Measurements from ENCODE around the gene USP34.
"Not testable (repeated sequence)": the region's sequence is repeated elsewhere in the genome, so short reads cannot be mapped to it uniquely, and the experiment has no call there.

The USP34 gene

GRCh38 chr2:61196671-61197070, 274.2 kb downstream of the USP34 start:
- Histone ChIP-seq H3K27me3 (ENCODE audit: insufficient read depth, poor library complexity, severe bottlenecking) (no peaks in the 10 kb centered on the region), H3K27ac (replicated peaks) (no peak overlapping the region), H3K4me3 (replicated peaks; ENCODE audit: insufficient read depth, low read length) (no peak overlapping the region)
- no peak for DNase-seq (ENCODE audit: low read depth in 1 of 2, low spot score in 1 of 2)
- TF ChIP-seq CTCF (IDR thresholded peaks at IDR 0.05; ENCODE audit: insufficient read depth, low read length): no peak
- no peak for TF ChIP-seq POLR2AphosphoS5 (IDR thresholded peaks at IDR 0.05; ENCODE audit: low read depth)
- no peak for TF ChIP-seq REST (IDR thresholded peaks at IDR 0.05; ENCODE audit: insufficient replicate concordance, low read depth)

- H3K27ac ChIP-seq (replicated peaks); DNase-seq (ENCODE audit: low read depth in 1 of 2, low spot score in 1 of 2); H3K4me3 ChIP-seq (replicated peaks; ENCODE audit: insufficient read depth, low read length); H3K27me3 ChIP-seq (ENCODE audit: insufficient read depth, poor library complexity, severe bottlenecking): not testable (repeated sequence)
These were observed 276.2 kb downstream of the USP34 start for GRCh38 chr2:61194646-61195045.

GRCh38 chr2:61193670-61194561, 277.0 kb downstream of the USP34 start:
- Histone ChIP-seq H3K27me3 (ENCODE audit: insufficient read depth, poor library complexity, severe bottlenecking) (no peaks in the 10 kb centered on the region), H3K27ac (replicated peaks) (no peak overlapping the region), H3K4me3 (replicated peaks; ENCODE audit: insufficient read depth, low read length) (no peak overlapping the region)
- DNase-seq (ENCODE audit: low read depth in 1 of 2, low spot score in 1 of 2): no peak
- TF ChIP-seq POLR2AphosphoS5 (IDR thresholded peaks at IDR 0.05; ENCODE audit: low read depth): no peak
- no peak for TF ChIP-seq CTCF (IDR thresholded peaks at IDR 0.05; ENCODE audit: insufficient read depth, low read length)
- TF ChIP-seq SPI1 (IDR thresholded peaks at IDR 0.05; ENCODE audit: borderline replicate concordance, low read depth): peak; percentile 38; the same call in 1 of the 2 replicates
- no peak for TF ChIP-seq REST (IDR thresholded peaks at IDR 0.05; ENCODE audit: insufficient replicate concordance, low read depth)
- no peak for TF ChIP-seq GABPA (IDR thresholded peaks at IDR 0.05; ENCODE audit: low read depth)

- DNase-seq (ENCODE audit: low read depth in 1 of 2, low spot score in 1 of 2): no peak
- TF ChIP-seq CTCF (IDR thresholded peaks at IDR 0.05; ENCODE audit: insufficient read depth, low read length) (no peak), GABPA (IDR thresholded peaks at IDR 0.05; ENCODE audit: low read depth) (no peak), POLR2AphosphoS5 (IDR thresholded peaks at IDR 0.05; ENCODE audit: low read depth) (no peak), SPI1 (IDR thresholded peaks at IDR 0.05; ENCODE audit: borderline replicate concordance, low read depth) (no peak), REST (IDR thresholded peaks at IDR 0.05; ENCODE audit: insufficient replicate concordance, low read depth) (no peak)
- Histone ChIP-seq H3K27me3 (ENCODE audit: insufficient read depth, poor library complexity, severe bottlenecking) (no peaks in the 10 kb centered on the region), H3K4me3 (replicated peaks; ENCODE audit: insufficient read depth, low read length) (no peak overlapping the region), H3K27ac (replicated peaks) (no peak overlapping the region)
These were observed 283.8 kb downstream of the USP34 start for GRCh38 chr2:61187085-61187484.
